ENCODE results near the gene DGKQ. TPM values are rescaled to one million over a fixed set of nuclear protein-coding genes. Genes with fewer than 3 reads are reported as not detected.

The DGKQ gene
- total RNA-seq, 2 donors from 2014 or later, result 3.1 to 4.8 TPM

DNA sequence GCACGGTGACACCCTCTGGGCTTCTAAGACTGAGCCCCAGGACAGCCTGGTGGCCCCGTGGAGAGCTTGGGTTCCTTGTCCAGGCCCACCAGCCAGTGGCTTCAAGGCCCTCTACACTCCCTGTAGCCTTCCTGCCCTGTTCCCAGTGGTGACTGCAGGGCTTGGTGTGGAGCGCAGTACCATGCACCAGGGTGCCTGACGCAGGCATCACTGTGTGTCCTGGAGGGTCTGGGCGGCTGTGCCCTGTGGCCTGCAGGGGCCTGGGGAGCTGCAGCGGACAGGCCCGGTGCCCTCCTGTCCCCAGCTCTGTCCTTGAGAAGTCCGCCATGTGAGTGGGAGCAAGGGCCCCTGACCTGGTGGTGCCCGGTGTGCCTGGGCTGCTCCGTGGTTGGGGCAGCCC lies 42.4 kb upstream of the DGKQ start:
- H3K27me3 ChIP-seq, result no peaks in the 10 kb centered on the region
- H3K4me1 ChIP-seq, result peaks cover 0 to 14% of the 10 kb centered on the region in 2 donors

DNA sequence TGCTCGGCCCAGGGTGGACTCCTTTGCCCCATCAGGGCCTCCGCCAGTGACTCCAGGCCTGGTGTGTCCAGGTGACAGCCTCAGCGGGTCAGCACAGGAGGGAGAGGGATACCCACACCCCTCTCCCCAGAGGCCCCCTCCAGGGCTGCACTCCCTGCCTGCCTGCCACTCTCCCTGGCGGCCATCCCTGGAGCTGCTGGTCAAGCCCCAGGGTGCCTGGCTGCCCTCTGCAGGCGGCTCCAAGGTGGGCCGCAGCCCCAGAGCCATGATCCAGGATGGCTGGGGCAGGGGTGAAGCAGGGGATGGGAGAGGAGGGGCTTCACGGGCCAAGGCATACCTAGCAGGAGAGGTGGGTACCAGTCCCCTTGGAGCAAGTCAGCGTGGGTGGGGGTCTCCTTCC lies 41.8 kb upstream of the DGKQ start:
- no peak for TF ChIP-seq CTCF (IDR thresholded peaks at IDR 0.05)
- DNase-seq (ENCODE audit: low spot score), result no peak
- no peak overlapping the region for H3K4me3 ChIP-seq
- no peak overlapping the region for H3K27ac ChIP-seq
- no peaks in the 10 kb centered on the region for H3K36me3 ChIP-seq
- H3K27me3 ChIP-seq, result no peaks in the 10 kb centered on the region
- no peaks in the 10 kb centered on the region for H3K9me3 ChIP-seq
- peaks cover 0 to 20% of the 10 kb centered on the region in 2 donors for H3K4me1 ChIP-seq

More for the DNA sequence above, 42.4 kb upstream of the DGKQ start:
- TF ChIP-seq CTCF (IDR thresholded peaks at IDR 0.05), result no peak
- DNase-seq (ENCODE audit: low spot score), result no peak
- no peaks in the 10 kb centered on the region for H3K9me3 ChIP-seq
- H3K36me3 ChIP-seq, result no peaks in the 10 kb centered on the region
- H3K4me3 ChIP-seq, result no peak overlapping the region
- H3K27ac ChIP-seq, result no peak overlapping the region

DNA sequence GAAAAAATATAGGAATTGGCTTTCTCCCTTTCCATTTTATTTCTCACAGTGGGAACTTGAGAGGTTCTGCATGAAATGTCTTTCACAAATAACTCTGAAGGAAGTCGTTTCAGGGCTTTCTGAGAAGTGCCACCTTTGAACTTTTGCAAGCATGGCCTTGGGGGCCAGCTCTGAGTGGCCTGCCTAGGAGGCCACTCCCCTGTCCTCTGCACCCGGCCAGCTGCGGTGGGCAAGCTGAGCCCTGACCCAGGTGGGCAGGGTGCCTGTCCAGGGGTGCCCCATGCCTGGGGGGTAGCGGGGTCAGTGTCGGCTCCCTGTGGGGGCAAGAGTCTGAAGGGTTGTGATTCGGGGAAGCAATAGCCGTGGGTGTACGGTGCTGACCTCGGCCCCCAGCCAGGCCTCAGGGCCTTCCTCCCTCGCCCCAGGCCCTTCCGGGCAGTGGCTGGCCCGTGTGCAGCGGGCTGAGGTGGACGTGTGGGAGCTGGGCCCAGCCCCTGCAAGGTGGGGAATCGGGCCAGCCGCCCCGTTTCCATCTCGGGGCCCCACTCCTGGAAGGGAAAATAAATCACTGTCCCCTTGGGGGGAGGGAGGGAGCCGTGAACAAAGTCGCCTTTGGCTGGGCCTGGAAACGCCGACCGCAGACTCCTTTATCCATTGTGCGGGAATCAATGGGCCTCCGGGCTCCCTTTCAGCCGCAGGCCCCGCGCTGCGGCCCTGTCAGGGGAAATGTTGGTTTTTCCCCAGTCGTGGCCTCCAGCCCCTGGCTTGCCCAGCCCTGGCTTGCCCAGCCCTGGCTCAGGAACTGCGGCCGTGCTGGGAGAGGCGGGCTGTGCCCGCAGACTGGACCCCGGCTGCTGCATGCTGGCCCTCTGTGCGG lies 41.2 kb upstream of the DGKQ start:
- peaks cover 0 to 23% of the 10 kb centered on the region in 2 donors for H3K4me1 ChIP-seq
- H3K27me3 ChIP-seq, result no peaks in the 10 kb centered on the region
- H3K36me3 ChIP-seq, result no peaks in the 10 kb centered on the region
- no peak for DNase-seq (ENCODE audit: low spot score)
- H3K27ac ChIP-seq, result no peak overlapping the region
- no peaks in the 10 kb centered on the region for H3K9me3 ChIP-seq
- no peak overlapping the region for H3K4me3 ChIP-seq
- no peak for TF ChIP-seq CTCF (IDR thresholded peaks at IDR 0.05)

DNA sequence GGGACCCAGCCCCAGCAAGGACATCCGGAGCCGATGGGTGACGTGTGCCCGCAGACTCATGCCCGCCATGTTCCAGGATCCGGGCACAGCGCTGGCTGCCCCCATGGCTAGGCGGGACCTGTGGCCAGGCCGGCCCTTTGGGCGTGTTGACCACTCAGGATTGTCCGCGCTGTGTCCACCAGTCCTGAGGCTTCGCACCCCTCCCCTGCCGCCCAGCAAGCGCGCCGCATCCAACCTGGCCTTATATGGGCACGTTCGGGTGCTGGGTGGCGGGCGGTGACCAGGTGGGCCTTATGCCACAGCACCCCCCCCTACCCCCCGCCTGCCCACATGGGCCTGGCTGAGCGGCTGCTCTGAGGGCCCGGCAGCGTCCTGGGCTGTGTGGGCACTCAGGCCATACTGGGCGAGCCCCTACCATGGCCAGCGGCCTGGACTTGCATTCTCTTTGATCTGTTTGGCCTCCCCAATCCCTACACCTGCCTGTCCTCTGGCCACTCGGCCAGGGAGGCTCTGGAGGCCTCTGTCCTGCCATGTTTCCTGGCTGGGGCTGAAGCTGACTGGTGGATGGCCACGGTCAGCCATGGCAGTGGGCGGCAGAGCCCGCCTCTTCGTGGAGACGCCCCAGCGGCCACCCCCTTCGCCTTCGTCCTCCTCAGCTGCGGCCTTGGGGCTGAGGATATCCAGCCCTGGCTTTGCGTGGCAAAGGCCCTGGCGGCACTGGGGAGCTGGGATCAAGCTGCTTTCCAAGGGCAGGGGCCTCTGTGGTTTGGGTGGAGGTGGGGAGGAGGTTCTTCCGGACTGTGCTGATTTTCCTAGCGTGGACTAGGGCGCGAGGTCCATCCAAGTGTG lies 40.1 kb upstream of the DGKQ start:
- Histone ChIP-seq H3K27me3 (no peaks in the 10 kb centered on the region), H3K9me3 (no peaks in the 10 kb centered on the region), H3K4me1 (peaks cover 0 to 31% of the 10 kb centered on the region in 2 donors), H3K4me3 (no peak overlapping the region), H3K36me3 (no peaks in the 10 kb centered on the region), H3K27ac (no peak overlapping the region)
- no peak for DNase-seq (ENCODE audit: low spot score)
- no peak for TF ChIP-seq CTCF (IDR thresholded peaks at IDR 0.05)

DNA sequence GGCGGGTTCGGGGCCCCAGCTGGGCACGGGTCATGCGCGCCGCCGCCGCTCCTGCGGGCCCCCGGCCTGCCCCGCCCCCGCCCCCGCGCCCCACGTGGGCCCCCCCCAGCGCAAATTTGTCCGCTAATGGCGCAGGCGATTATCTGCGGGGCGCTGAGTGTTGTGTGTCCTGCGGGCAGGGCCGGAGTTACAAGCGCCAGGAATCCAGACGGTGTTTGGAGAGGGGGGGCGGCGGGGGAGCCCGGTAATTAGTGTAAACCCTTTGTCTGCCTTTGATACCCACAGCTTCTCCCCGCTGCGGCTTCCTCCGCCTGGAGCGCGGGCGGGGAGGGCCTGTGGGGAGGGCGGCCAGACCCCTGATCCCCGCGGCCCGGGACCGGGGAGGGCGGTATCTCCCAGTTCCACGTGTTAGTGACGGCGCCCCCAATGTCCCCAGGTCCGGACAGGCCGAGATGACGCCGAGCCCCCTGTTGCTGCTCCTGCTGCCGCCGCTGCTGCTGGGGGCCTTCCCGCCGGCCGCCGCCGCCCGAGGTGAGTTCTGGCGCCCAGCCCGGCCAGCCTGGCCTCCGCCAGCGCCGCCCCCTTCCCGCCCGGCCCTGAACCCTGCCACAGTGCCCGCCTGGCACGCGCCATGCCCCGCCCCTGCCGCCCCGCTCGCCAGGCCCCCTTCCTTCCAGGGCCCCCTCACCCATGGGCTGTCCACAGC lies 38.8 kb upstream of the DGKQ start:
- no peaks in the 10 kb centered on the region for H3K9me3 ChIP-seq
- H3K4me3 ChIP-seq, result peak overlapping the region; percentile 40 to 58
- peaks cover 0 to 31% of the 10 kb centered on the region in 2 donors for H3K4me1 ChIP-seq
- H3K27ac ChIP-seq, result peak overlapping the region in 1 of 2 donors; percentile 46
- no peak for DNase-seq (ENCODE audit: low spot score)
- no peaks in the 10 kb centered on the region for H3K27me3 ChIP-seq
- no peak for TF ChIP-seq CTCF (IDR thresholded peaks at IDR 0.05)
- H3K36me3 ChIP-seq, result no peaks in the 10 kb centered on the region
